ENCODE data around the gene TMCC2.

DNA sequence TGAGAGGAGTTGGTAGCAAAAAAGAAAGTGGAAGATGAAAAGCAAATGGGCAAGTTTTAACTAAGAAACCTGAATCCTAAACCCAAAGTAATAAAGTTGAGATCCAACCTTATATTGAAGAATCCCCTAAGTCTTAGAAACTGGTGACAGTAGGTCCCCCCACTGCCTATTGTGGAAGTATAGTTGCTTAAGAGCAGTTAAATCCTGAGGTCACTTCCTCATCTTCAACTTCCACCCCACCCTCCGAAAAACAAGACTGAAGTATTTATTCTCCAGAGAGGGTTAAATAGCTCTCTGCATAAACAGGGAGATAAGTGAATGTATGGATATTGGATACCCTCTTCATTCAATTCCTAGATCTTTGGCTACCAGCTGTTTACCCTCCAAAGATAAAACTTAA lies 13.0 kb upstream of the TMCC2 start:
- TF ChIP-seq, protein P1, sequence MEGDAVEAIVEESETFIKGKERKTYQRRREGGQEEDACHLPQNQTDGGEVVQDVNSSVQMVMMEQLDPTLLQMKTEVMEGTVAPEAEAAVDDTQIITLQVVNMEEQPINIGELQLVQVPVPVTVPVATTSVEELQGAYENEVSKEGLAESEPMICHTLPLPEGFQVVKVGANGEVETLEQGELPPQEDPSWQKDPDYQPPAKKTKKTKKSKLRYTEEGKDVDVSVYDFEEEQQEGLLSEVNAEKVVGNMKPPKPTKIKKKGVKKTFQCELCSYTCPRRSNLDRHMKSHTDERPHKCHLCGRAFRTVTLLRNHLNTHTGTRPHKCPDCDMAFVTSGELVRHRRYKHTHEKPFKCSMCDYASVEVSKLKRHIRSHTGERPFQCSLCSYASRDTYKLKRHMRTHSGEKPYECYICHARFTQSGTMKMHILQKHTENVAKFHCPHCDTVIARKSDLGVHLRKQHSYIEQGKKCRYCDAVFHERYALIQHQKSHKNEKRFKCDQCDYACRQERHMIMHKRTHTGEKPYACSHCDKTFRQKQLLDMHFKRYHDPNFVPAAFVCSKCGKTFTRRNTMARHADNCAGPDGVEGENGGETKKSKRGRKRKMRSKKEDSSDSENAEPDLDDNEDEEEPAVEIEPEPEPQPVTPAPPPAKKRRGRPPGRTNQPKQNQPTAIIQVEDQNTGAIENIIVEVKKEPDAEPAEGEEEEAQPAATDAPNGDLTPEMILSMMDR (IDR thresholded peaks at IDR 0.05) = no peak
- no peak for TF ChIP-seq EZH2phosphoT487 (IDR thresholded peaks at IDR 0.05)

Measured in neural progenitor cell (in vitro differentiated cells).